Liver (tissue), 9 donors: ENCODE measurements around the gene TMEM120B. TPM values are rescaled to one million over a fixed set of nuclear protein-coding genes. Genes with fewer than 3 reads are reported as not detected.

ENCODE experiments used
- DNase-seq: peaks from one replicate; pipeline ENCODE4 v3.0.0-alpha.2; 2017; ENCODE audit warnings: low spot score
- H3K27ac ChIP-seq, 2 donors: one replicate each; pipeline ENCODE4 v1.7.0; 2013; ENCODE audit warnings: inconsistent platforms in 2 of 2, low read length in 2 of 2, control low read depth in 1 of 2, low read depth in 1 of 2, mild to moderate bottlenecking in 1 of 2
- H3K27me3 ChIP-seq, 4 donors: one replicate each; pipeline versions ENCODE4 v1.6.1 to v1.7.0; 2013; ENCODE audit warnings: low read length in 3 of 4, inconsistent platforms in 1 of 4, mild to moderate bottlenecking in 1 of 4, moderate library complexity in 1 of 4; ENCODE audit not compliant: control insufficient read depth in 4 of 4, insufficient read depth in 4 of 4
- H3K36me3 ChIP-seq, 4 donors: one replicate each; pipeline versions ENCODE4 v1.6.1 to v1.7.0; 2013; ENCODE audit warnings: low read length in 3 of 4, mild to moderate bottlenecking in 3 of 4, low read depth in 1 of 4, moderate library complexity in 1 of 4; ENCODE audit not compliant: control insufficient read depth in 4 of 4, insufficient read depth in 3 of 4
- H3K4me1 ChIP-seq, 4 donors: one replicate each; pipeline versions ENCODE4 v1.6.1 to v1.7.0; 2013; ENCODE audit warnings: low read length in 3 of 4, mild to moderate bottlenecking in 3 of 4, moderate library complexity in 1 of 4; ENCODE audit not compliant: control insufficient read depth in 4 of 4, insufficient read depth in 4 of 4
- H3K4me3 ChIP-seq, 3 donors: one replicate each; pipeline versions ENCODE4 v1.6.1 to v1.7.0; 2013; ENCODE audit warnings: low read length in 3 of 3, control low read depth in 1 of 3, low read depth in 1 of 3, mild to moderate bottlenecking in 1 of 3
- H3K9ac ChIP-seq, 2 donors: one replicate each; pipeline ENCODE4 v1.7.0; 2013; ENCODE audit warnings: low read length in 2 of 2, mild to moderate bottlenecking in 2 of 2, moderate library complexity in 2 of 2, control low read depth in 1 of 2, low read depth in 1 of 2
- H3K9me3 ChIP-seq, 4 donors: one replicate each; pipeline versions ENCODE4 v1.6.1 to v1.7.0; 2013; ENCODE audit warnings: low read length in 3 of 4; ENCODE audit not compliant: control insufficient read depth in 4 of 4
- CTCF ChIP-seq: fragments of 150-350 bp; IDR thresholded peaks from 2 replicates; pipeline ENCODE4 v1.5.1; 2017; ENCODE audit warnings: improper control_type of control experiment, low read depth, low read length; ENCODE audit not compliant: missing input control
- FOXA2 ChIP-seq: IDR thresholded peaks from 2 replicates; pipeline ENCODE4 v1.6.1; 2016; ENCODE audit warnings: antibody characterized with exemption
- GABPA ChIP-seq, 2 donors: IDR thresholded peaks in 1 of 2; conservative IDR thresholded peaks in 1 of 2; 2 replicates each; pipeline ENCODE4 v1.6.1; 2016; ENCODE audit warnings: antibody characterized with exemption in 2 of 2, mild to moderate bottlenecking in 1 of 2, moderate library complexity in 1 of 2
- HNF4A ChIP-seq, 2 donors: conservative IDR thresholded peaks; 2 replicates each; pipeline ENCODE4 v1.6.1; 2016; ENCODE audit warnings: antibody characterized with exemption in 2 of 2, mild to moderate bottlenecking in 2 of 2
- HNF4G ChIP-seq: IDR thresholded peaks from 2 replicates; pipeline ENCODE4 v1.6.1; 2016; ENCODE audit warnings: antibody characterized with exemption
- NR2F2 ChIP-seq: IDR thresholded peaks from 2 replicates; pipeline ENCODE4 v1.6.1; 2016; ENCODE audit warnings: antibody characterized with exemption
- REST ChIP-seq: IDR thresholded peaks from 2 replicates; pipeline ENCODE4 v1.6.1; 2016; ENCODE audit warnings: antibody characterized with exemption, mild to moderate bottlenecking
- RXRA ChIP-seq, 2 donors: IDR thresholded peaks; 2 replicates each; pipeline ENCODE4 v1.6.1; 2017 to 2018; ENCODE audit warnings: antibody characterized with exemption in 2 of 2, mild to moderate bottlenecking in 1 of 2
- SP1 ChIP-seq: IDR thresholded peaks from 2 replicates; pipeline ENCODE4 v1.6.1; 2018; ENCODE audit warnings: antibody characterized with exemption, mild to moderate bottlenecking
- YY1 ChIP-seq: IDR thresholded peaks from 2 replicates; pipeline ENCODE4 v1.6.1; 2016; ENCODE audit warnings: antibody characterized with exemption, mild to moderate bottlenecking
- ZBTB33 ChIP-seq: IDR thresholded peaks from 2 replicates; pipeline ENCODE4 v1.6.1; 2016; ENCODE audit warnings: antibody characterized with exemption
- WGBS: extraction: QIAGEN DNeasy Blood & Tissue Kit; methylation state at CpG from one replicate; pipeline ENCODE4 v1.1.7; 2013; 5-methylcytosine and 5-hydroxymethylcytosine counted together
- polyA plus RNA-seq, 2 donors: library from polyadenylated mRNA; stranded (reverse) in 1 of 2; unstranded in 1 of 2; fragments of 200-250 nt in 1 of 2; fragments of >200 nt in 1 of 2; fragmentation: Nextera tagmentation in 1 of 2; extraction: Ambion mirVana in 1 of 2; gene quantifications; one replicate each; pipeline versions ENCODE4 v1.2.1 to v1.2.3, GENCODE V29; 2013 to 2015
- total RNA-seq, 2 donors: library from RNA; depleted of rRNA; stranded (reverse); fragments of >200 nt; gene quantifications; one replicate each; pipeline ENCODE4 v1.2.3, GENCODE V29; 2014
- donor health status: healthy.
- donor health status: healthy.
- donor health status: healthy.
- donor health status: healthy.
- donor health status: healthy.

The TMEM120B gene
- total and polyA plus RNA-seq, 4 donors = 1.6 to 9.2 (median 3.4) TPM

- peak; percentile 69 for DNase-seq
- H3K4me1 ChIP-seq = peaks cover 4 to 42% (median 30%) of the 10 kb centered on the region in 4 donors
Observed at GRCh38 chr12:121803861-121804416, 91.4 kb downstream of the TMEM120B start, which contains the start of gene SETD1B. SETD1B (plus strand) TSS chr12:121804009; CDS start chr12:121804738, 729 bp downstream.

GRCh38 chr12:121804417-121805111, 92.0 kb downstream of the TMEM120B start:
- Histone ChIP-seq H3K9me3 (no peaks in the 10 kb centered on the region), H3K9ac (peak overlapping the region; percentile 12 to 70), H3K4me3 (peak overlapping the region; percentile 41 to 93 (median 81)), H3K36me3 (peaks cover 5 to 9% (median 7%) of the 10 kb centered on the region in 4 donors), H3K4me1 (peaks cover 4 to 38% (median 28%) of the 10 kb centered on the region in 4 donors), H3K27ac (peak overlapping the region; percentile 89 to 90), H3K27me3 (no peaks in the 10 kb centered on the region)
- under 1% methylated on average over 63 of the region's 63 CpGs for WGBS
- peak; percentile 60 for TF ChIP-seq YY1
- TF ChIP-seq HNF4G = no peak
- peak; percentile 26 to 34 for TF ChIP-seq RXRA (IDR thresholded peaks at IDR 0.05)
- DNase-seq = peak; percentile 71

More at GRCh38 chr12:121803861-121804416, 91.4 kb downstream of the TMEM120B start, which contains the start of gene SETD1B:
- Histone ChIP-seq H3K36me3 (peaks cover 2 to 5% (median 4%) of the 10 kb centered on the region in 4 donors), H3K27ac (peak within 1 kb of the TSS; percentile 99 to 100), H3K9me3 (no peaks in the 10 kb centered on the region), H3K27me3 (no peaks in the 10 kb centered on the region), H3K4me3 (peak within 1 kb of the TSS; percentile 66 to 93 (median 81)), H3K9ac (peak within 1 kb of the TSS; percentile 75 to 83)
- WGBS = under 1% methylated on average over 74 of the region's 74 CpGs
- TF ChIP-seq HNF4G = no peak
- TF ChIP-seq NR2F2 = no peak
- TF ChIP-seq ZBTB33 = no peak
- TF ChIP-seq SP1 = no peak
- TF ChIP-seq FOXA2 = no peak

- Histone ChIP-seq H3K4me3 (peak overlapping the region; percentile 77 to 93 (median 81)), H3K36me3 (peaks cover 5 to 15% (median 12%) of the 10 kb centered on the region in 4 donors), H3K27me3 (no peaks in the 10 kb centered on the region), H3K9ac (peak overlapping the region; percentile 70 to 71), H3K4me1 (peaks cover 7 to 46% (median 30%) of the 10 kb centered on the region in 4 donors), H3K27ac (peak overlapping the region; percentile 89 to 90), H3K9me3 (no peaks in the 10 kb centered on the region)
- TF ChIP-seq SP1 (no peak), YY1 (no peak), CTCF (no peak), FOXA2 (no peak), HNF4A (conservative IDR thresholded peaks at IDR 0.05) (no peak), REST (peak; percentile 20), GABPA (IDR thresholded peaks at IDR 0.05 in 1 of 2, conservative IDR thresholded peaks at IDR 0.05 in 1 of 2) (no peak)
- under 1% methylated on average over 45 of the region's 45 CpGs for WGBS
- DNase-seq = no peak
Observed at GRCh38 chr12:121805171-121806008, 92.8 kb downstream of the TMEM120B start.
